HG03066 (cell line): ENCODE data around the gene SORCS1.

Experiments
- ATAC-seq: cut with Tn5 transposase; IDR thresholded peaks from one replicate; pipeline ENCODE4 v1.9.1; 2021; ENCODE audit warnings: low read depth; ENCODE audit not compliant: unreplicated experiment

SORCS1 gene

DNA sequence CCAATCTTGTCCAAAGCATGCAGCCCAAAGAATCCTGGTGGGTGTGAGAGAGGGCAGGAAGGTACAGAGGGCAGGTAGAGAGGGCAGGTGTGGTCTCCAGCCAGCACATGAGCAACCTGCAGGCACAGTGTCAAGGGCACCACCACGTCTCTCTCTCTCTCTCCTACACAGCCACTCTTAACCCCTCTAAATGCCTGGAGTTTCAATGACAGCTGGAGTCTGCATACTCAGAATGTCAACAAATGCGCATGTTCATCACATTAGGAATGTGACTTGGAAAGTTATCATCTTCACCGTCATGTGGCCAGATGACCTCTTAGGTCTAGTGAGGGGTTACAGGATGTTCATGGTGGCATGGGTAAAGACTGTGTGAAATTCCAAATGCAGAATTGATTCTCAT, 456.8 kb downstream of the SORCS1 start:
- ATAC-seq, result no peak

GRCh38 chr10:106706127-106706526, 458.4 kb downstream of the SORCS1 start:
- no peak for ATAC-seq

DNA sequence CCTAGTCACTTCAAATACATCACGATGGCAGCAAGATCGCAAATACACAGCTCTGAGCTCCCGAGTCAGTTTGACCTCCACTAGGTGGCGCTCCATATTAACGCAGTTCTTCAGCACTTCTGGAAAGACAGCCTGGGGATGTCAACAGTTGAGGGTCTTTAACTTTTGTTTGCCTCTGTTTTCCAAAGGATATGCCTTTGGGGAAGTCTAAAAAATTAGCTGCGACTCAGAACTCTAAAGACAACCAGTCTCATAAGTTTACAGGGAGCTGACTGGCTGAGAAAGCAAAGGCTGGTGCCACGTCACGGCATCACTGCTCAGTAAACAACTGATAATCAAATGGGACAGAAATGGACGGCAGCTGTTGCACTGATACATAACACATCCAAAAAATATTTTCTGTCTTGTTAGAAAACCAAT, 458.8 kb downstream of the SORCS1 start:
- peak; percentile 77 for ATAC-seq

GRCh38 chr10:106696239-106696638, 468.3 kb downstream of the SORCS1 start:
- no peak for ATAC-seq

DNA sequence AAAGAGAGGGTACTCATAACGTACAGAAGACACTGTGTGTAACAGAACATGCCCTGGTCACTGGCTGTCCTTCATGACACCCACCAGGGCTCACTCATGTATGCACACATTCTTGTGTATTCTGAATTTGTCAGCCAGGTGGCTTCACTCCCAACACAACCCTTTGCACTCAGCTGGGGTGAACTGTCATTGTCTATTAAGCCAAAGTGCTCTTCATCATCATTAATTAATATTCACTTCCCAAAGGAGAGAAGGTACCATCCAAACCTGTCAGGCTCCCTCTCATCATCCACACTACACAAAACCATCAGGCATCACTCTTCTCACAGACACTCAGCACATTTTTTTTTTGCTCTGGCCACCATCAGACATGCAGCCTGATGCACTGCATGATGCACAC, 469.8 kb downstream of the SORCS1 start:
- ATAC-seq, result no peak

DNA sequence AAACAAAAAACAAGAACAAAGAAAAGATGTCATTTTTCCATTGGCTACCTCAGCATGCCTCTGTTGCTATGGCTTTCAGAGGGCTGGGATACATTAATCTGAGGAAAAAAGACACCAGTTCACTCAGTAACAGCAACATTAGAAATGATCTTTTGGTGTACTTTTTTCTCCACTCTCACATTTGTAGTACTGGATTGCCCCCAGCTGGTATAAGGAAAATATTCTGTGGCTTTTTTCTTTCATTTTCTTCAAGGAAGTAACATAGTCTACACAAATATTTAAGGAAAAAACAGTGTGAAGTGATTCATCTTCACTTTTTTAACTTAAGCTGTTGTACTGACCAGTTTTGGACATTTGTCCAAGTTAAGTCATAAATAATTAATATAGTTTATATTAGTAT, 482.3 kb downstream of the SORCS1 start:
- ATAC-seq, result no peak

DNA sequence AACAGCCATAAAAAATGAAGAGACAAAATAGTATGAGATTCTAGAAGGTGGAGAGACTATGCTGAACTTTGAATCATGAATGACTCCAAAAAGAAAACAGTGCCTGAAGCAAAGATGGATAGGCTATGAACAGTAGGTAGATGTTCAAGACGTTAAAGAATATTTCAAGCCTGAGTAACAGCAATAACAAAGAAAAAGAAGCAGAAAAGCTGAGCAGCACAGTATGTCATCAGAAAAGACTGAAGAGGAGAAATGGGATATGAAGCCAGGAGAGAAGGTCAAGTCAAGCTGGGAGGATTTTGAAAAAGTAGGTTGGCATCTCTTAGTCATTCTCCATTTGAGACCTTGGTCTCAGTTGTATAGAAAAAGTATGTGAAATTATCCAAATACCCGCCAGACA, 484.4 kb downstream of the SORCS1 start:
- ATAC-seq, result no peak

DNA sequence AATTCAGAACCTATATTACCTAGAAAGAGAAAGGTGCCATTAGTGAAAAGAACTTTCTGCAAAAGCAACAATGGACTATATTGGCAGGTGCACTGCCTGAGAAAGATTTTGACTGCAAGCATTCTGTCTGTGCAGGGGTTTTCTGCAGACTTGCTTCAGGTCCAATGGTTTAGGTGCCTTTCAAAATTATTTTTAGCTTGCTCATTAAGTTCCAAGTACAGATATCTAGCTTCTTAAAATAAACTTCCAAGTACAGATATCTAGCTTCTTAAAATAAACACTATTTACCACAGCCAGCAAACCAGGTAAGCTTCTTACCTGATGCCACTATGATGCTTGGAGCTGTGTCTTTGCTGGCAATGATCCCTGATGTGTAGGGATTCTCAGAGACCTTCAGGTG, 485.2 kb downstream of the SORCS1 start:
- ATAC-seq, result no peak

DNA sequence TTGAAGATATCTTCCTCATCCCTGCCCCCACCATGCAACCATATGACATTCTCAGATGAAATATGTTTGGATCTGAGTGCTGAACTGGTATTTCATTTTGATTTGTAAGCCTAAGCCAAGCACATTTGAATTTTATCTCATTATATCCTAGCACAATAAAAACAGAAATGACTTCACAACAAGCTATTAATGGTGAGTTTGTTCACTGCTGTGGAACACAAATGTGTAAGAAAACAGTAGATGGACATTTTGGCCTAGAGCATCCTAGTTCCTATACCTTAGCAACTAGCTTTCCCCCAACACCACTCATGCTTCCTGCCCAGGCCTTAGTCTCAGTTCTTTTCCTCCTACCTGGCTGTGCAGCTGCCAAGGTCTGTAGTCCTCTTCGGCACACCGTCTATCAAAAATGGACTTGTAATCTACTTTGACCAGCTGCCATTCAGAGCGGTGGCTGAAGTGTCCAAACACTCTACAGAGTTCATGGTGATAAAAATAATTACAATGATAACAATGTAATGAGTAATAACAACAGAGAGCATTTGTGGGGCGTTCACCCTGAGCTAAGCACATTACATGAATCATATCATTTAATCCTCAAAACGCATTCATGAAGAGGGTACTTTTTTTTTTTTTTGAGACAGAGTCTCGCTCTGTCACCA, 491.9 kb downstream of the SORCS1 start:
- ATAC-seq, result no peak

DNA sequence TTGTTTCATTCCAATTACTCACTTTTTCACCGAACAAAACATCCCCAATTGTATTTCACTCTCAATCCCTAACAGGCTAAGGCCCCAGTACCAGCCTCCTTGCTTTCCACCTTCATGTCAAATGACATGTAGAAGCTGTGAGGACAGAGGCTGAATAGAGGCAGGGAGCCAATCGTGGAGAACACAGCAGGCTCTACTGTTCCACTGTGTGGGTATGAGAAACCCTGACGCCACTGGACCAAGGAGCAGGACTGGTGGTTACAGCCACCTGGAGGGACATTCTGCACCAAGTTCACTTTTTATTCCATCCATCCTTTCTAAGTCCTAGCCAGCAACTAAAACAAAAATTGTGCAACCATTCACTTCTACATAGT, 502.8 kb downstream of the SORCS1 start:
- ATAC-seq, result no peak

DNA sequence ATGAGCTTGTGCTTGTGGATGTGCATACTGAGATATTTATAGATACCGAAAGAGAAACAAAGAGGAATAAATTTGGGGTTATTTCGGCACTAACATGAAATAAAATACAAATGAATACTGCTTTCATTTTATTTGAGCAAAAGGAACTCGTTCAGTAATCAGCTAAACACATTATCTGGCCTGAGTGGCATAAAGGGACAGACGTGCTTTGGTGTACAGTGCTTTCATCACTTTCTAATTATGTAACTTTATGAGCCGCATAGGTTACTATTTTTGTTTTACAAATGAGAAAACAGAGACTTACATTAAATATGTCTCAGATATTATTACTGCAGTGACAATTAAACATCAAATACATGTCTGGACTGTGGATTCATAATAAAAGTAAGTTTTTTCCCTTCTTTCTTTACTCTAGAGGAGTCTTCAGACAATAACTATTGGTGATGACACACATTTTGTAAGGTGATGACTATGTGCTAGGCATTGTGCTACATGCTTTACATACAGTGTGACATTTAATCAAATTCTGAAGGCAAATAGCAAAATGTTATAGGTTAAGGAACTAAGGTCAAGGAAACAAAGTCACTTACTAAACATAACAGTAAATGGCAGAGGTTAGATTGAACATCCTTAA, 503.3 kb downstream of the SORCS1 start:
- ATAC-seq, result no peak

DNA sequence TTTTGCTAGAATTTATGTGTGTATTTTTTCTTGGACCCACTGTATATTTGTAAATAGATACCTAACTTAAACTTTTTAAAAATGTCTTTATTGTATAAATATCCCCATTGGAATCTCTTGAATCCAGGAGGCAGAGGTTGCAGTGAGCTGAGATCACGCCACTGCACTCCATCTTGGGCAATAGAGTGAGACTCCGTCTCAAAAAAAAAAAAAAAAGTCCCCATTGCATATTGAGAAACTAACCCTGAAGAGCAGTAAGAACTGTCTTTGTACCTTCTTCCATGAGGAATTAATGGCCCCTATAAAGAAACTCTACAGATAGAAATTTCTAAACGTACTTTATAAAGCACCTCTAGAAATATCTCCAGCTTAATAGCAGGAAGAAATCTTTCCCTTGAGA, 504.0 kb downstream of the SORCS1 start:
- ATAC-seq, result no peak

DNA sequence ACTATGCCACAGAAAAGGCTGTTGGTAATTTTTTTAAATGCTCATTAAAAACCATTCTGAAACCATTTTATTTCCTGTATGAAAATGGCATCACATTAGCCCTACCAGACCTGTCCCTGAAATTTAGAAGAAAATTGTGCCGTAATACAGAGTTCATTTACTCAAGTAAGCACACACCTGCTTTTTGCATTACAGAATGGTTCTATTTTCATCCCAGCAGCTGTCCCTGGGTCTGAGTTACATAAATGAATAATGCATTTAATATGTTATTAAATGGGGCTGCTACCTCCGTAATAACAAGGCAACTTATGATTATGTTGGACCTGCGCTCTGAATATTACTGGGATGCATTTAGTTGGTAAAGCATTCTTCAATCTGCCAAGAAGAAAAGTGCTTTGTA, 508.9 kb downstream of the SORCS1 start:
- no peak for ATAC-seq

DNA sequence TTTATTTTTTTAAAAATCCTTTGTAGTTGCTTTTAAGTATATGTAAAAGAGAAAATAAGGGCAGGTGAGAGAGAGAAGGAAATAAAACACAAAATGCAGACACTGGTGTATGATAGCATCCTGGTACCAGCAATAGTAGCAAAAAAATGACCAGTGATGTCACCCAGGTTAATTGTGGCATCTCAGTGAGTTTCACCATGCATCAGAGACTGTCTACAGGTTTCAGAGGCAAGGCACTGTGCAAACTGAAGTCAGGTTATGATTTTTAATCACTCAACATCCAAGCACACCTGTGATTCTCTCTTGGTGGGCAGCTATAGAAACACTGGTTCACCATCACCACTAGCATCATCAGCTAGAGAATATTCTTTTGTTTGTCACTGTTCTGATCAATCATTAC, 509.3 kb downstream of the SORCS1 start:
- ATAC-seq, result no peak

GRCh38 chr10:106652279-106652678, 512.2 kb downstream of the SORCS1 start:
- ATAC-seq, result no peak

- no peak for ATAC-seq
Measured at GRCh38 chr10:106648534-106649481, 515.7 kb downstream of the SORCS1 start.

DNA sequence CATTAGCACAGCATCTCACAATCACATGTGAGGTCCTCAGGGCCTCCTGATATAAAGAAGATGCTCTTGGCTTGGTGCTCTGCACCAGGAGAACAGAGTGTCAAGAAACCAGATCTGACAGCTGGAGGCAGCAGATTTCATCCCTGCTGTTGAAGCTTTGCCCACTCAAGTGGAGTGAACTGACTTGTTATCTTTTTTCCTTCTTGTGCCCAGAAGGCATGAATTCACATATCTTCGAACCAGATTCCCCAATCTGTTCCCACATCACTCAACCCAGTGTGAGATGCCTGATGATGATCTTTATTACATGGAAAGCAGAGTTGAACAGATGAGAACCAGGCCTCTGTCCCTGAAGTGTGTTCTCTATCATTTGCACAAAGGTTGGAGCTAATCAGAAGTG, 521.0 kb downstream of the SORCS1 start:
- ATAC-seq, result no peak

GRCh38 chr10:106637873-106638272, 526.6 kb downstream of the SORCS1 start:
- ATAC-seq, result no peak

DNA sequence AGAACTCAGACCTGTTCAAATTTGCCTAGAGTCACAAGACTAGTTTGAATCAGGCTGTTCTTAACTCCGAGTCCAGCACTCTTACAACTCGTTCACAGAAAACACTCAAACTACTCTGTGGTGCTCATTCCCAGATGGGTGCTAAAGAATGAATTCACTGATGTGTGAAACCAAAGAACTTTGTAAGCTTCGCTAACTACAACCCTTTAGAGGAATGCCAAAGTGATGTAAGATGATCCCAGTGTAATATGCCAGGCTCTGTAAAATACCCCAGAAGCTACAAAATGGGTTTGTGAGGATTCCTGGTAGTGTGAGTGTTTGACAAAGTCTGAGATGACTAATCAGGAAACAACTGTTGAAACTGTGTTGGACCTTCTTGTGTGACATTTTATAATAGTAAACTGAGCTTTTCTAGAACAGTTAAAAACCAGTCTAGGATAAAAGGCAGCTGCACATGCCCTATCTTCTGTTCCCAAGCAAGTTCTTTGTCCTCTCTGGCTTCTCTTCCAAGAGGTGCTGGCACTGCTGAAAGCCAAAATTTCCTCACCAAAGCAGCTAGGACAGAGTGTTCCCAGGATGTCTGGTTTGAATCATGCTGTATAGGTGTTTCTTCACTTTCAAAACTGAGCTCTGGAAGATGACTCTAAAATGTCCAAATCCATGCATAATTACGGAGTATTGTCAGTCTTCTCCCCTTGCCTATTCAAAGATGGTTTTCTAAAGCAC, 527.6 kb downstream of the SORCS1 start:
- no peak for ATAC-seq

DNA sequence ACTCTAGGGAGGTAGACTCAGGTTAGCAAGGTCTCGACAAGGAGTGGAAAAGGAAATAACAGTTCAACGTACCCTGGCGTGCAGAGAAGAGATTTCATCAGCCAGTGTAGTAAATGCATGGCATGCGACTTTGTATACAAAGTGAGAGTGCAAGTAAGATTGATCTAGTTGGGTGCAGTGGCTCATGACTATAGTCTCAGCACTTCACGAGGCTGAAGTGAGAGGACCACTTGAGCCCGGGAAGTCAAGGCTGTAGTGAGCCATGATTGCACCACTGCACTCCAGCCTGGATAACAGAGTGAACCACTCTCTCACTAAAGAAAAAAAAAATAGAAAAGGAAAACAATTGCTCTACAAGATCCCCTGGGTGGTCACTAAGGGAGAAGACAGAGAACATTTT, 528.6 kb downstream of the SORCS1 start:
- no peak for ATAC-seq
